HFFc6 (cell line): ENCODE results near the gene HIC1. TPM values are rescaled to one million over a fixed set of nuclear protein-coding genes. Genes with fewer than 3 reads are reported as not detected.
A peak's percentile ranks its signal among the peaks of the same experiment; 100 is the strongest.

Source experiments
- DNase-seq: peaks from one replicate; pipeline ENCODE4 v3.0.0-alpha.2; 2018
- H3K27ac Mint-ChIP-seq: 2 replicates; pipeline ENCODE4 v1.8.0; 2020; ENCODE audit warnings: mild to moderate bottlenecking, mixed read lengths
- H3K27me3 Mint-ChIP-seq: 2 replicates; pipeline ENCODE4 v1.8.0; 2021; ENCODE audit warnings: mild to moderate bottlenecking, moderate library complexity, mixed read lengths; ENCODE audit not compliant: insufficient read depth
- H3K36me3 Mint-ChIP-seq: 2 replicates; pipeline ENCODE4 v1.8.0; 2021; ENCODE audit warnings: low read depth, mixed read lengths
- H3K4me1 Mint-ChIP-seq: 2 replicates; pipeline ENCODE4 v1.8.0; 2020; ENCODE audit warnings: low read depth, mixed read lengths
- H3K4me3 Mint-ChIP-seq: 2 replicates; pipeline ENCODE4 v1.8.0; 2020; ENCODE audit warnings: mild to moderate bottlenecking, moderate library complexity, mixed read lengths
- H3K9me3 Mint-ChIP-seq: 2 replicates; pipeline ENCODE4 v1.8.0; 2020; ENCODE audit warnings: mild to moderate bottlenecking, mixed read lengths
- total RNA-seq, 6 experiments: library from RNA; stranded (reverse); fragmentation: NEBNext Ultra II Directional; extraction: Animal tissue kit (Norgen Biotek cat#: 25700); gene quantifications; 2 replicates in 1 of 6; 3 replicates in 5 of 6; pipeline ENCODE4 v1.2.3, GENCODE V29; 2021
- TF ChIP-seq, protein P1 (sequence below): fragments of 200-600 bp; sonication (generic); IDR thresholded peaks from 2 replicates; pipeline ENCODE4 v1.5.0; 2021; ENCODE audit warnings: antibody characterized with exemption, mild to moderate bottlenecking

HIC1 gene
- total RNA-seq, 6 experiments from 2014 or later: 42.7 to 51.9 (median 48.0) TPM

DNA sequence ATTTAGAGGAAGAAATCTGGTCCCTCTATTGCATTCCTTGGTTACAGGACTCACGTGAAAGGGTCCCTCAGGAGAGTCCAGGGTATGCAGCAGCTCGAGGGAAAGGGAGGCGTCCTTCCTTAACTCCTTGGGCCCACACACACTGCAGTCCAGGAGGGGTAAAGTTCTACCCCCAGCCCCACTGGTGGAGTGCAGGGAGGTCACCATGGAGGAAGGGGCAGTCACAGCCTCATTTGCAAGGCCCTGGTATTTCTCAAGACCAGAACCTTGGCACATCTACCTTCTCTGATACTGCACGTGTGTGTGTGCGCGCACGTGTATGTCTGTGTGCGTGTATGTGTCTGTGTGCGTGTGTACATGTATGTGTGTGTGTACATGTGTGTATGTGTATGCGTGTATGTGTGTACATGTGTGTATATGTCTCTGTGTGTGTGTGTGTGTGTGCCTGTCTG is 11.1 kb downstream of the HIC1 start:
- Mint-ChIP-seq H3K27ac (peak overlapping the region; percentile 95), H3K27me3 (peaks cover 53% of the 10 kb centered on the region), H3K4me1 (peaks cover 100% of the 10 kb centered on the region), H3K4me3 (peak overlapping the region; percentile 76), H3K9me3 (peaks cover 3% of the 10 kb centered on the region; the same call in 1 of the 2 replicates), H3K36me3 (peaks cover 39% of the 10 kb centered on the region)
- TF ChIP-seq, protein P1, sequence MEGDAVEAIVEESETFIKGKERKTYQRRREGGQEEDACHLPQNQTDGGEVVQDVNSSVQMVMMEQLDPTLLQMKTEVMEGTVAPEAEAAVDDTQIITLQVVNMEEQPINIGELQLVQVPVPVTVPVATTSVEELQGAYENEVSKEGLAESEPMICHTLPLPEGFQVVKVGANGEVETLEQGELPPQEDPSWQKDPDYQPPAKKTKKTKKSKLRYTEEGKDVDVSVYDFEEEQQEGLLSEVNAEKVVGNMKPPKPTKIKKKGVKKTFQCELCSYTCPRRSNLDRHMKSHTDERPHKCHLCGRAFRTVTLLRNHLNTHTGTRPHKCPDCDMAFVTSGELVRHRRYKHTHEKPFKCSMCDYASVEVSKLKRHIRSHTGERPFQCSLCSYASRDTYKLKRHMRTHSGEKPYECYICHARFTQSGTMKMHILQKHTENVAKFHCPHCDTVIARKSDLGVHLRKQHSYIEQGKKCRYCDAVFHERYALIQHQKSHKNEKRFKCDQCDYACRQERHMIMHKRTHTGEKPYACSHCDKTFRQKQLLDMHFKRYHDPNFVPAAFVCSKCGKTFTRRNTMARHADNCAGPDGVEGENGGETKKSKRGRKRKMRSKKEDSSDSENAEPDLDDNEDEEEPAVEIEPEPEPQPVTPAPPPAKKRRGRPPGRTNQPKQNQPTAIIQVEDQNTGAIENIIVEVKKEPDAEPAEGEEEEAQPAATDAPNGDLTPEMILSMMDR: no peak
- no peak for DNase-seq

DNA sequence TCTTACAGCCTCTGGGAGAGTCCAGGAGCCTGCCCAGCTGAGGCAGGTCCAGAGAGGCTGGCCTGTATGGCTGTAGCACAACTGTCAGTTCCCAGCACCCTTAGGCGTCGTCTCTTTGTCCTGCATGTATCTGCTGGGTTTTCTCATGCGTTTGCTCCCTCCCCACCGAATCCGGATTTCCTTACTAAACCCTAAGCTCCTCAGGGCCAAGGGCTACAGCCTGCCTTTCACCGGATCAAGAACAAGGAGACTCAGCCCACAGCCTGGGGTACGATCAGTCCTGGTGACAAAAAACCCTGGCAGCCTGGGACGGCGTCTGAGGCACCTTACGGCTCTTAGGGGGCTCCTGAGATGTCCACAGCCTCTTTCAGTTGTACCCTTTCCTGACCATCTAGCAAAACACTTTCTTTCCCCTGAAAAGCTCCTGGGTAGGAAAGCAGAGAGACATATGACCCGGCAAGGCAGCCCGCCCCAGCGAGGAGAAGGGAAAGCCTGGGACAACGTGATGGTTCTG is 12.2 kb downstream of the HIC1 start:
- Mint-ChIP-seq H3K9me3 (peaks cover 3% of the 10 kb centered on the region; the same call in 1 of the 2 replicates), H3K27ac (peak overlapping the region; percentile 95), H3K4me3 (peak overlapping the region; percentile 76), H3K4me1 (peaks cover 100% of the 10 kb centered on the region), H3K36me3 (peaks cover 50% of the 10 kb centered on the region), H3K27me3 (peaks cover 49% of the 10 kb centered on the region)
- no peak for DNase-seq
- TF ChIP-seq, protein P1: no peak

DNA sequence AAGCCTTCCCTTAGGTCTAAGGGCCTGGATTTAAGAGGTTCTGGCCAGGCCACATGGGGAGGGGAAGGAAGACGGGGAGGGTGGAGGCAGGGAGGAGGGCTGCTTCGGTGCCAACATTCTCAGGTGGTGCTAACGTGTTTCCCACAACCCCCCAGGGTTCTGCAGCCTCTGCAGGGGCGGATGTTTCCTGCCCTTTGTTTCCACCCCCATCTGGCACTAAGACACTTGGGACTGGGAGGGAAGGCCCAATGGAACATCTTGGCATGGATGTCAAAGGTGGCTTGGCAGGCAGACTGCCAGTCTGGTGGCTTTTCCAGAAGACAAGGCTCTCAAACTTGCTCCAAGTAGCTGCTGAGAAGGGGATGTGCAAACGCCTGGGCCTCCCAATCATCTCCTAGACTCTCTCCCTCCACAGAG is 12.7 kb downstream of the HIC1 start:
- Mint-ChIP-seq H3K4me1 (peaks cover 100% of the 10 kb centered on the region), H3K4me3 (peak overlapping the region; percentile 76), H3K9me3 (peaks cover 3% of the 10 kb centered on the region; the same call in 1 of the 2 replicates), H3K27ac (peak overlapping the region; percentile 95), H3K27me3 (peaks cover 44% of the 10 kb centered on the region), H3K36me3 (peaks cover 54% of the 10 kb centered on the region)
- DNase-seq: no peak
- TF ChIP-seq, protein P1: no peak

DNA sequence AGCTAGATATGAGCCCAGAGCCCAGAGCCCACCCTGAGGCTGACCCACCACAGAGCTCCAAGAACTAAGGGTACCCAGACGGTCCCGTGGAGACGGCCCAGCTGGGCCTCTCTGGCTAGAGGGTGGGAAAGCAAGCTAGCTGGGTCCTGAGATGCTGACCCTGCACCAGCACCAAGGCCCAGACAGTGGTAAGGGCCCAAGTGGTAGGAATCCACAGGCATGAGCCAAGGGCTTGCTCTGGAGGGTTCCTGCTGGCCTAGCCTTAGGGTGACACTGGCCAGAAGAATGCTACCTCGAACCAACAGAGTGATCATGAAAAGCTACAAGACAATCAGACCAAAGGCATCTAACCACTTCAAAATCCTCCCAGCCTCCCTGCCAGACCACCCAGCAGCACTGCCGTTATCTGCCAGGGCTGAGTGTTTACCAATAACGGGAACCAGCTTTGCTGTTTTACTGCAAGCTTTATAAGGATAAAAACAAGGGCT is 13.2 kb downstream of the HIC1 start:
- Mint-ChIP-seq H3K4me1 (peaks cover 99% of the 10 kb centered on the region), H3K27ac (peak overlapping the region; percentile 95), H3K27me3 (peaks cover 42% of the 10 kb centered on the region), H3K9me3 (peaks cover 3% of the 10 kb centered on the region; the same call in 1 of the 2 replicates), H3K4me3 (peak overlapping the region; percentile 76), H3K36me3 (peaks cover 54% of the 10 kb centered on the region)
- TF ChIP-seq, protein P1: peak; percentile 64
- DNase-seq: peak; percentile 97

DNA sequence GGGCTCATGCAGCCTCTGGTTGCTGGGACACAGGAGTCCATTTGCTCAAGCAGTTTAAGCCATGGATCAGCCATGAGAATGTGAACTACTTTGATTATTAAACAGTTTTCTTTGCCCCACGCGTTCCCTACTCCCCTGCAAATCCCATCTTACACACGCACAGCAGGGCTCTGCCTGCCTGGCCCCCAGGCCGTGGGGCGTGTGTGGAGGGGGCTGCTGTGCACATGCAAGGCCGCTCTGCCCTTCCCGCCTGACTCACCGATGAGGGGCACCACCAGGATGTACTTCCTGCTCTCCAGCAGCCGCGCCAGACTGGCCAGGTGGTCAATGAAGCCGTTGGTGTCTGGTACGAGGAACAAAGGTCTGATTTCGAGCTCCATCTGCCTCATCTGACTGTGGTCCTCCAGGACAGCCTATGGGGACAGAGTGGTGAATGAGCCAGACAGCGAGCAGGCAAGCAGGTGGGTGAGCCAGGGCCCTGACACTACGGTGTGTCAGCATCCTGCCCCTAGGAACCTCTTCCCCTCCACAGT is 13.7 kb downstream of the HIC1 start:
- Mint-ChIP-seq H3K36me3 (peaks cover 54% of the 10 kb centered on the region), H3K4me1 (peaks cover 94% of the 10 kb centered on the region), H3K27ac (peak overlapping the region; percentile 95), H3K4me3 (peak overlapping the region; percentile 76), H3K27me3 (peaks cover 37% of the 10 kb centered on the region), H3K9me3 (peaks cover 3% of the 10 kb centered on the region; the same call in 1 of the 2 replicates)
- peak; percentile 53 for DNase-seq
- TF ChIP-seq, protein P1: no peak
